ENCODE results near the gene TADA2A. TPM values are rescaled to one million over a fixed set of nuclear protein-coding genes. Genes with fewer than 3 reads are reported as not detected.

TADA2A gene
- total and polyA plus RNA-seq, 2 of the 8 experiments (the other 6 are each of a cell fraction or from before 2014, with no cell fraction given): 8.4 to 18.5 TPM

DNA sequence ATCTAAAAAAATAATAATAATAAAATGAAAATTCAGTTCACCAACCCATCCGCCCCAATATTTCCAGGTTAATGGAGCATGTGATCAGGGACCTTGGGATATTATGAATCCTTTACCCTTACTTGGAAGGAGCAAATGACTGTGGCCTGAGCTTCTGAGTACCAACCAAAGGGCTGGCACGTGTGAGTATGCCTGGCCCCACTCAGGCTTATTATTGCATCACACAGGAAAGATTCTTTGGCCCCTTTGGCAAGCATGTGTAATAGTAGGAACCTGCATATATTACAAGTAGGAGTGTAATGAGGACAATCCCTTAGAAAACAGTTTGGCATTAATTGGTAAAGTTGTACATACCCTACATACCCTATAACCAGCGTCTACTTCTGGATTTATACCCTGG, 38.1 kb upstream of the TADA2A start:
- Histone ChIP-seq H3K4me3 (ENCODE audit: extremely low read depth in 1 of 4, insufficient read depth in 2 of 4, low read depth in 3 of 4, low read length in 4 of 4) (no peak overlapping the region), H3K27me3 (replicated peaks in 1 of 4; ENCODE audit: control insufficient read depth in 3 of 4, extremely low read depth in 1 of 4, insufficient read depth in 3 of 4, low read length in 3 of 4) (no peaks in the 10 kb centered on the region), H3K23me2 (ENCODE audit: low read depth, low read length) (no peaks in the 10 kb centered on the region), H3K36me3 (ENCODE audit: control insufficient read depth in 2 of 4, insufficient read depth in 4 of 4, low read length in 3 of 4) (no peaks in the 10 kb centered on the region), H3K9ac (replicated peaks in 1 of 4; ENCODE audit: extremely low read depth in 1 of 4, low read depth in 3 of 4, low read length in 3 of 4) (no peak overlapping the region), H3K27ac (ENCODE audit: low read depth, low read length) (no peak overlapping the region), H2BK12ac (ENCODE audit: low read depth, low read length) (no peak overlapping the region), H3K56ac (replicated peaks; ENCODE audit: insufficient read length, low read depth, low read length) (no peak overlapping the region), H3K79me2 (ENCODE audit: control insufficient read depth in 1 of 2, insufficient read depth in 2 of 2, low read length in 2 of 2) (no peaks in the 10 kb centered on the region), H3K4ac (replicated peaks; ENCODE audit: insufficient read length, low read depth, low read length) (no peak overlapping the region), H3K18ac (ENCODE audit: extremely low read depth, low read length) (no peak overlapping the region), H4K8ac (ENCODE audit: extremely low read depth, insufficient read depth, low read length) (no peak overlapping the region), H2BK120ac (replicated peaks; ENCODE audit: low read depth, low read length) (no peak overlapping the region), H3K4me1 (replicated peaks in 1 of 4; ENCODE audit: control insufficient read depth in 3 of 4, insufficient read depth in 4 of 4, low read length in 3 of 4) (no peaks in the 10 kb centered on the region; a peak in 1 of 7 replicates), H4K91ac (replicated peaks; ENCODE audit: insufficient read length, low read length) (no peak overlapping the region), H3K4me2 (ENCODE audit: insufficient read depth in 1 of 2, low read depth in 2 of 2, low read length in 2 of 2) (no peak overlapping the region), H3K23ac (ENCODE audit: insufficient read length) (no peak overlapping the region), H2BK15ac (ENCODE audit: low read length) (no peak overlapping the region), H2BK20ac (ENCODE audit: low read length) (no peak overlapping the region), H2AFZ (ENCODE audit: low read length) (no peak overlapping the region), H2AK5ac (ENCODE audit: low read depth, low read length) (no peak overlapping the region), H4K20me1 (replicated peaks in 1 of 2; ENCODE audit: control insufficient read depth in 1 of 2, insufficient read depth in 2 of 2, low read length in 2 of 2) (no peaks in the 10 kb centered on the region), H3K79me1 (ENCODE audit: low read depth, low read length) (no peaks in the 10 kb centered on the region), H3K9me3 (ENCODE audit: insufficient read depth in 2 of 2, low read depth in 1 of 2, low read length in 1 of 2) (no peaks in the 10 kb centered on the region), H3K14ac (ENCODE audit: insufficient read length) (no peak overlapping the region), H4K5ac (ENCODE audit: insufficient read length, low read depth, low read length) (no peak overlapping the region), H2BK5ac (ENCODE audit: low read depth, low read length) (no peak overlapping the region)
- no peak for DNase-seq (ENCODE audit: low read depth in 1 of 2, low spot score in 2 of 2)
- FAIRE-seq: no peak
- POLR2A ChIA-PET (ENCODE audit: partially characterized antibody): interaction anchor here (1.3 kb wide), 1 partner anchor 241 kb away, joined by 3 read pairs; the partner anchor contains the start of gene SYNRG
- CTCF ChIA-PET (ENCODE audit: partially characterized antibody): interaction anchor here (1.2 kb wide), 1 partner anchor 10 kb away, joined by 4 read pairs; no protein-coding TSS in a partner anchor
- WGBS, 2 experiments (ENCODE audit: extremely low coverage in 1 of 2, insufficient coverage in 1 of 2, insufficient read length in 1 of 2, insufficient replicate concordance in 2 of 2, low coverage in 1 of 2, low lambda C conversion rate in 2 of 2, missing lambda C conversion rate in 1 of 2): 97% methylated on average over 3 of the region's 3 CpGs; no CpG with 5 or more reads in 1 of the 2 experiments
- TF ChIP-seq TCF12 (IDR thresholded peaks at IDR 0.05; ENCODE audit: low read depth, low read length) (no peak), SIX5 (IDR thresholded peaks at IDR 0.05; ENCODE audit: low read depth, low read length) (no peak), YY1 (IDR thresholded peaks at IDR 0.05; ENCODE audit: low read depth, low read length) (no peak), JUN (IDR thresholded peaks at IDR 0.05; ENCODE audit: low read depth, low read length) (no peak), MAFK (IDR thresholded peaks at IDR 0.05; ENCODE audit: low read depth, low read length) (no peak), SIRT6 (IDR thresholded peaks at IDR 0.05; ENCODE audit: low read length) (no peak)
